ENCODE results near the gene CBX3. TPM values are rescaled to one million over a fixed set of nuclear protein-coding genes. Genes with fewer than 3 reads are reported as not detected.
"Not testable (repeated sequence)": the region's sequence is repeated elsewhere in the genome, so short reads cannot be mapped to it uniquely, and the experiment has no call there.

CBX3 gene
- total and polyA plus RNA-seq, 9 donors, result 148 to 210 (median 183) TPM

- H3K4me1 ChIP-seq (ENCODE audit: control insufficient read depth, insufficient read depth, low read length), result no peaks in the 10 kb centered on the region
- H3K27ac ChIP-seq (ENCODE audit: low read length), result no peak overlapping the region
- no peak for DNase-seq
- no peaks in the 10 kb centered on the region for H3K9me3 ChIP-seq (replicated peaks; ENCODE audit: control insufficient read depth, low read depth, low read length)
- WGBS (ENCODE audit: insufficient coverage), result no CpG with 5 or more reads among the region's 6 CpGs
- no peaks in the 10 kb centered on the region for H3K27me3 ChIP-seq (ENCODE audit: control insufficient read depth, insufficient read depth, low read length)
- no peaks in the 10 kb centered on the region for H3K36me3 ChIP-seq (ENCODE audit: control insufficient read depth, insufficient read depth, low read length)
- H3K4me3 ChIP-seq (ENCODE audit: low read length), result no peak overlapping the region
These were observed 33.0 kb upstream of the CBX3 start for GRCh38 chr7:26168458-26169023.

GRCh38 chr7:26169271-26169670 is 32.3 kb upstream of the CBX3 start:
- Histone ChIP-seq H3K4me3 (ENCODE audit: low read length) (no peak overlapping the region), H3K36me3 (ENCODE audit: control insufficient read depth, insufficient read depth, low read length) (no peaks in the 10 kb centered on the region), H3K4me1 (ENCODE audit: control insufficient read depth, insufficient read depth, low read length) (no peaks in the 10 kb centered on the region), H3K9me3 (replicated peaks; ENCODE audit: control insufficient read depth, low read depth, low read length) (no peaks in the 10 kb centered on the region), H3K27ac (ENCODE audit: low read length) (no peak overlapping the region), H3K27me3 (ENCODE audit: control insufficient read depth, insufficient read depth, low read length) (no peaks in the 10 kb centered on the region)
- DNase-seq, result no peak
- 71% methylated on average over 1 of the region's 3 CpGs for WGBS (ENCODE audit: insufficient coverage)

- Histone ChIP-seq H3K27me3 (ENCODE audit: control insufficient read depth, insufficient read depth, low read length) (no peaks in the 10 kb centered on the region), H3K36me3 (ENCODE audit: control insufficient read depth, insufficient read depth, low read length) (no peaks in the 10 kb centered on the region), H3K4me3 (ENCODE audit: low read length) (no peak overlapping the region), H3K27ac (ENCODE audit: low read length) (no peak overlapping the region), H3K9me3 (replicated peaks; ENCODE audit: control insufficient read depth, low read depth, low read length) (no peaks in the 10 kb centered on the region), H3K4me1 (ENCODE audit: control insufficient read depth, insufficient read depth, low read length) (no peaks in the 10 kb centered on the region)
- WGBS (ENCODE audit: insufficient coverage), result no CpG with 5 or more reads among the region's 1 CpG
- DNase-seq, result no peak
These were observed 30.9 kb upstream of the CBX3 start for GRCh38 chr7:26170663-26171062.

GRCh38 chr7:26171601-26172000 is 29.9 kb upstream of the CBX3 start:
- Histone ChIP-seq H3K27me3 (ENCODE audit: control insufficient read depth, insufficient read depth, low read length) (no peaks in the 10 kb centered on the region), H3K9me3 (replicated peaks; ENCODE audit: control insufficient read depth, low read depth, low read length) (no peaks in the 10 kb centered on the region), H3K4me3 (ENCODE audit: low read length) (no peak overlapping the region), H3K36me3 (ENCODE audit: control insufficient read depth, insufficient read depth, low read length) (no peaks in the 10 kb centered on the region), H3K27ac (ENCODE audit: low read length) (no peak overlapping the region), H3K4me1 (ENCODE audit: control insufficient read depth, insufficient read depth, low read length) (no peaks in the 10 kb centered on the region)
- no peak for DNase-seq
- WGBS (ENCODE audit: insufficient coverage), result no CpG with 5 or more reads among the region's 2 CpGs

GRCh38 chr7:26172048-26172447 is 29.5 kb upstream of the CBX3 start:
- no peaks in the 10 kb centered on the region for H3K4me1 ChIP-seq (ENCODE audit: control insufficient read depth, insufficient read depth, low read length)
- DNase-seq, result no peak
- no peaks in the 10 kb centered on the region for H3K36me3 ChIP-seq (ENCODE audit: control insufficient read depth, insufficient read depth, low read length)
- no peak overlapping the region for H3K27ac ChIP-seq (ENCODE audit: low read length)
- WGBS (ENCODE audit: insufficient coverage), result no CpG with 5 or more reads among the region's 1 CpG
- H3K27me3 ChIP-seq (ENCODE audit: control insufficient read depth, insufficient read depth, low read length), result no peaks in the 10 kb centered on the region
- no peaks in the 10 kb centered on the region for H3K9me3 ChIP-seq (replicated peaks; ENCODE audit: control insufficient read depth, low read depth, low read length)
- H3K4me3 ChIP-seq (ENCODE audit: low read length), result no peak overlapping the region

GRCh38 chr7:26175903-26176302 is 25.6 kb upstream of the CBX3 start:
- not testable (repeated sequence) for H3K4me1 ChIP-seq (ENCODE audit: control insufficient read depth, insufficient read depth, low read length); H3K27ac ChIP-seq (ENCODE audit: low read length); H3K36me3 ChIP-seq (ENCODE audit: control insufficient read depth, insufficient read depth, low read length); H3K9me3 ChIP-seq (replicated peaks; ENCODE audit: control insufficient read depth, low read depth, low read length); H3K4me3 ChIP-seq (ENCODE audit: low read length); H3K27me3 ChIP-seq (ENCODE audit: control insufficient read depth, insufficient read depth, low read length); DNase-seq
- WGBS (ENCODE audit: insufficient coverage), result no CpG with 5 or more reads among the region's 4 CpGs

GRCh38 chr7:26176696-26177095 is 24.8 kb upstream of the CBX3 start:
- H3K9me3 ChIP-seq (replicated peaks; ENCODE audit: control insufficient read depth, low read depth, low read length); H3K36me3 ChIP-seq (ENCODE audit: control insufficient read depth, insufficient read depth, low read length): not testable (repeated sequence)

GRCh38 chr7:26177269-26177668 is 24.3 kb upstream of the CBX3 start:
- 92% methylated on average over 13 of the region's 20 CpGs for WGBS (ENCODE audit: insufficient coverage)
- not testable (repeated sequence) for H3K36me3 ChIP-seq (ENCODE audit: control insufficient read depth, insufficient read depth, low read length); H3K27ac ChIP-seq (ENCODE audit: low read length); H3K27me3 ChIP-seq (ENCODE audit: control insufficient read depth, insufficient read depth, low read length); DNase-seq; H3K4me3 ChIP-seq (ENCODE audit: low read length); H3K9me3 ChIP-seq (replicated peaks; ENCODE audit: control insufficient read depth, low read depth, low read length); H3K4me1 ChIP-seq (ENCODE audit: control insufficient read depth, insufficient read depth, low read length)

More at GRCh38 chr7:26176696-26177095, 24.8 kb upstream of the CBX3 start:
- WGBS (ENCODE audit: insufficient coverage), result no CpG with 5 or more reads among the region's 26 CpGs
- H3K4me1 ChIP-seq (ENCODE audit: control insufficient read depth, insufficient read depth, low read length); H3K27me3 ChIP-seq (ENCODE audit: control insufficient read depth, insufficient read depth, low read length); H3K27ac ChIP-seq (ENCODE audit: low read length); H3K4me3 ChIP-seq (ENCODE audit: low read length); DNase-seq: not testable (repeated sequence)

GRCh38 chr7:26178272-26178960 is 23.1 kb upstream of the CBX3 start:
- Histone ChIP-seq H3K36me3 (ENCODE audit: control insufficient read depth, insufficient read depth, low read length) (no peaks in the 10 kb centered on the region), H3K27ac (ENCODE audit: low read length) (no peak overlapping the region), H3K4me1 (ENCODE audit: control insufficient read depth, insufficient read depth, low read length) (peaks cover 3% of the 10 kb centered on the region), H3K4me3 (ENCODE audit: low read length) (no peak overlapping the region), H3K9me3 (replicated peaks; ENCODE audit: control insufficient read depth, low read depth, low read length) (no peaks in the 10 kb centered on the region), H3K27me3 (ENCODE audit: control insufficient read depth, insufficient read depth, low read length) (peaks cover 5% of the 10 kb centered on the region)
- no peak for DNase-seq
- WGBS (ENCODE audit: insufficient coverage), result 93% methylated on average over 3 of the region's 7 CpGs

- WGBS (ENCODE audit: insufficient coverage), result 40% methylated on average over 1 of the region's 5 CpGs
These were observed 22.1 kb upstream of the CBX3 start for GRCh38 chr7:26179422-26179821.

More at GRCh38 chr7:26179422-26179821, 22.1 kb upstream of the CBX3 start:
- no peaks in the 10 kb centered on the region for H3K9me3 ChIP-seq (replicated peaks; ENCODE audit: control insufficient read depth, low read depth, low read length)
- H3K27ac ChIP-seq (ENCODE audit: low read length), result no peak overlapping the region
- H3K36me3 ChIP-seq (ENCODE audit: control insufficient read depth, insufficient read depth, low read length), result no peaks in the 10 kb centered on the region
- peaks cover 5% of the 10 kb centered on the region for H3K27me3 ChIP-seq (ENCODE audit: control insufficient read depth, insufficient read depth, low read length)
- no peak for DNase-seq
- H3K4me1 ChIP-seq (ENCODE audit: control insufficient read depth, insufficient read depth, low read length), result peaks cover 3% of the 10 kb centered on the region
- H3K4me3 ChIP-seq (ENCODE audit: low read length), result no peak overlapping the region
